ENCODE data around the gene NT5DC4.
"Not testable (repeated sequence)": the region's sequence is repeated elsewhere in the genome, so short reads cannot be mapped to it uniquely, and the experiment has no call there.

NT5DC4 gene

GRCh38 chr2:112699984-112700667 lies 20.7 kb upstream of the NT5DC4 start:
- no peak for DNase-seq (ENCODE audit: low spot score)

GRCh38 chr2:112701052-112701451 lies 19.8 kb upstream of the NT5DC4 start:
- DNase-seq (ENCODE audit: low spot score) = no peak

- no peak for DNase-seq (ENCODE audit: low spot score)
Observed at GRCh38 chr2:112703684-112704083, 17.1 kb upstream of the NT5DC4 start.

GRCh38 chr2:112705575-112705974 lies 15.2 kb upstream of the NT5DC4 start:
- no peak for DNase-seq (ENCODE audit: low spot score)

GRCh38 chr2:112706170-112706664 lies 14.6 kb upstream of the NT5DC4 start:
- DNase-seq (ENCODE audit: low spot score) = peak; percentile 75

GRCh38 chr2:112706947-112707346 lies 13.9 kb upstream of the NT5DC4 start:
- DNase-seq (ENCODE audit: low spot score) = not testable (repeated sequence)

- no peak for DNase-seq (ENCODE audit: low spot score)
Observed at GRCh38 chr2:112708968-112709367, 11.9 kb upstream of the NT5DC4 start.

- no peak for DNase-seq (ENCODE audit: low spot score)
Observed at GRCh38 chr2:112709703-112710102, 11.1 kb upstream of the NT5DC4 start.

GRCh38 chr2:112710956-112711750 lies 9.7 kb upstream of the NT5DC4 start:
- no peak for DNase-seq (ENCODE audit: low spot score)

- no peak for DNase-seq (ENCODE audit: low spot score)
Observed at GRCh38 chr2:112712465-112712864, 8.4 kb upstream of the NT5DC4 start.

GRCh38 chr2:112712903-112713584 lies 7.8 kb upstream of the NT5DC4 start:
- DNase-seq (ENCODE audit: low spot score) = peak; percentile 66

GRCh38 chr2:112713585-112713925 lies 7.3 kb upstream of the NT5DC4 start:
- DNase-seq (ENCODE audit: low spot score) = no peak

GRCh38 chr2:112713926-112714325 lies 6.9 kb upstream of the NT5DC4 start:
- no peak for DNase-seq (ENCODE audit: low spot score)

- no peak for DNase-seq (ENCODE audit: low spot score)
Observed at GRCh38 chr2:112714331-112714730, 6.5 kb upstream of the NT5DC4 start.

- peak; percentile 57 for DNase-seq (ENCODE audit: low spot score)
Observed at GRCh38 chr2:112714836-112715631, 5.8 kb upstream of the NT5DC4 start.

- DNase-seq (ENCODE audit: low spot score) = not testable (repeated sequence)
Observed at GRCh38 chr2:112716094-112716493, 4.7 kb upstream of the NT5DC4 start.

- not testable (repeated sequence) for DNase-seq (ENCODE audit: low spot score)
Observed at GRCh38 chr2:112716826-112717352, 3.9 kb upstream of the NT5DC4 start.

- DNase-seq (ENCODE audit: low spot score) = no peak
Observed at GRCh38 chr2:112718863-112719370, 1.9 kb upstream of the NT5DC4 start.

GRCh38 chr2:112721819-112722522 lies 1.2 kb downstream of the NT5DC4 start:
- DNase-seq (ENCODE audit: low spot score) = no peak

- no peak for DNase-seq (ENCODE audit: low spot score)
Observed at GRCh38 chr2:112722816-112723546, 2.2 kb downstream of the NT5DC4 start.

All from SW480 (cell line).